Panc1 (cell line): ENCODE results near the gene GPATCH3. TPM values are rescaled to one million over a fixed set of nuclear protein-coding genes. Genes with fewer than 3 reads are reported as not detected.

Experiments
- ATAC-seq: fragments of 200-7000 bp; cut with Tn5 transposase; 2 replicates; pipeline ENCODE4 v1.9.1; 2020; ENCODE audit warnings: mild to moderate bottlenecking, moderate library complexity
- BruUV-seq: library from RNA; stranded (reverse); fragments of 400-500 nt; replicated peaks from 2 replicates; lab custom pipeline; 2021; lab: Mats Ljungman, UMichigan
- CTCF ChIA-PET: fragments of 300-600 bp; sonication (Branson Sonifier 250); formaldehyde crosslinking; loops from one replicate; lab custom pipeline; 2022; ENCODE audit warnings: antibody characterized with exemption; lab: Charles Lee
- POLR2A ChIA-PET: fragments of 300-600 bp; sonication (Branson Sonifier 250); formaldehyde crosslinking; loops from one replicate; lab custom pipeline; 2022; ENCODE audit warnings: antibody characterized with exemption; lab: Charles Lee
- DNase-seq: peaks from one replicate; pipeline ENCODE4 v3.0.0-alpha.2; 2010; ENCODE audit warnings: low read depth, low spot score
- H3K27ac ChIP-seq: 2 replicates; pipeline ENCODE4 v1.5.1; 2011; ENCODE audit warnings: mild to moderate bottlenecking, low read length, inconsistent platforms
- H3K27me3 ChIP-seq: fragments of 200-500 bp; sonication (Bioruptor generic); 2 replicates; pipeline ENCODE4 v1.6.0; 2014; ENCODE audit warnings: low read length, inconsistent platforms; ENCODE audit not compliant: control insufficient read depth, insufficient read depth
- H3K36me3 ChIP-seq: fragments of 200-500 bp; sonication (Bioruptor generic); 2 replicates; pipeline ENCODE4 v1.5.1; 2014; ENCODE audit warnings: inconsistent platforms, mild to moderate bottlenecking, low read length, moderate library complexity; ENCODE audit not compliant: control insufficient read depth, insufficient read depth
- H3K4me1 ChIP-seq: 2 replicates; pipeline ENCODE4 v1.5.1; 2011; ENCODE audit warnings: inconsistent platforms, mild to moderate bottlenecking, low read length, moderate library complexity; ENCODE audit not compliant: control insufficient read depth, insufficient read depth
- H3K4me3 ChIP-seq, 2 experiments: 2 replicates each; pipeline ENCODE4 v1.5.1; 2011 to 2012; ENCODE audit warnings: low read depth in 2 of 2, low read length in 2 of 2, mild to moderate bottlenecking in 2 of 2, inconsistent platforms in 1 of 2, moderate library complexity in 1 of 2
- H3K9me3 ChIP-seq: fragments of 200-500 bp; sonication (Bioruptor generic); 2 replicates; pipeline ENCODE4 v1.5.1; 2014; ENCODE audit warnings: low read depth, mild to moderate bottlenecking, inconsistent platforms, low read length, moderate library complexity; ENCODE audit not compliant: control insufficient read depth, insufficient read depth
- CTCF ChIP-seq: fragments of 450-650 bp; IDR thresholded peaks from 2 replicates; pipeline ENCODE4 v1.5.1; 2017; ENCODE audit warnings: mild to moderate bottlenecking
- POLR2AphosphoS5 ChIP-seq: IDR thresholded peaks from 2 replicates; pipeline ENCODE4 v1.6.1; 2012; ENCODE audit warnings: mild to moderate bottlenecking, low read depth, low read length, moderate library complexity
- SIN3A ChIP-seq: IDR thresholded peaks from 2 replicates; pipeline ENCODE4 v1.6.1; 2012; ENCODE audit warnings: low read depth, mild to moderate bottlenecking, low read length, moderate library complexity, borderline replicate concordance; ENCODE audit not compliant: insufficient read depth
- TCF7L2 ChIP-seq: IDR thresholded peaks from 2 replicates; pipeline ENCODE4 v1.6.1; 2011; ENCODE audit warnings: mild to moderate bottlenecking, low read depth, low read length, inconsistent platforms
- in situ Hi-C: cut with HindIII; loops from 2 replicates; pipeline ENCODE4 v1.10.0; 2016; ENCODE audit warnings: low sequenced_read_pairs, low pct_unique_long_range_greater_than_20kb
- intact Hi-C: fragments of 100-400 bp; cut with micrococcal nuclease; formaldehyde crosslinking; loops from one replicate; pipeline ENCODE4 v1.10.0; 2022; ENCODE audit not compliant: unreplicated experiment
- total RNA-seq: library from RNA; stranded (reverse); gene quantifications from one replicate; pipeline ENCODE4 v1.2.1, GENCODE V29; 2021; ENCODE audit not compliant: unreplicated experiment
- TF ChIP-seq, protein P1 (sequence below), 2 experiments: IDR thresholded peaks; 2 replicates each; pipeline ENCODE4 v1.6.1; 2011 to 2012; ENCODE audit warnings: low read depth in 2 of 2, control low read depth in 1 of 2, low read length in 1 of 2, mild to moderate bottlenecking in 1 of 2, moderate library complexity in 1 of 2; ENCODE audit not compliant: insufficient read depth in 1 of 2

Gene GPATCH3
- total RNA-seq, 1 experiment from 2014 or later: 29.7 TPM

GRCh38 chr1:26858160-26858559, 42.1 kb downstream of the GPATCH3 start:
- no peak for DNase-seq
- TF ChIP-seq TCF7L2 (no peak), POLR2AphosphoS5 (no peak), CTCF (no peak), SIN3A (no peak)
- TF ChIP-seq, protein P1, sequence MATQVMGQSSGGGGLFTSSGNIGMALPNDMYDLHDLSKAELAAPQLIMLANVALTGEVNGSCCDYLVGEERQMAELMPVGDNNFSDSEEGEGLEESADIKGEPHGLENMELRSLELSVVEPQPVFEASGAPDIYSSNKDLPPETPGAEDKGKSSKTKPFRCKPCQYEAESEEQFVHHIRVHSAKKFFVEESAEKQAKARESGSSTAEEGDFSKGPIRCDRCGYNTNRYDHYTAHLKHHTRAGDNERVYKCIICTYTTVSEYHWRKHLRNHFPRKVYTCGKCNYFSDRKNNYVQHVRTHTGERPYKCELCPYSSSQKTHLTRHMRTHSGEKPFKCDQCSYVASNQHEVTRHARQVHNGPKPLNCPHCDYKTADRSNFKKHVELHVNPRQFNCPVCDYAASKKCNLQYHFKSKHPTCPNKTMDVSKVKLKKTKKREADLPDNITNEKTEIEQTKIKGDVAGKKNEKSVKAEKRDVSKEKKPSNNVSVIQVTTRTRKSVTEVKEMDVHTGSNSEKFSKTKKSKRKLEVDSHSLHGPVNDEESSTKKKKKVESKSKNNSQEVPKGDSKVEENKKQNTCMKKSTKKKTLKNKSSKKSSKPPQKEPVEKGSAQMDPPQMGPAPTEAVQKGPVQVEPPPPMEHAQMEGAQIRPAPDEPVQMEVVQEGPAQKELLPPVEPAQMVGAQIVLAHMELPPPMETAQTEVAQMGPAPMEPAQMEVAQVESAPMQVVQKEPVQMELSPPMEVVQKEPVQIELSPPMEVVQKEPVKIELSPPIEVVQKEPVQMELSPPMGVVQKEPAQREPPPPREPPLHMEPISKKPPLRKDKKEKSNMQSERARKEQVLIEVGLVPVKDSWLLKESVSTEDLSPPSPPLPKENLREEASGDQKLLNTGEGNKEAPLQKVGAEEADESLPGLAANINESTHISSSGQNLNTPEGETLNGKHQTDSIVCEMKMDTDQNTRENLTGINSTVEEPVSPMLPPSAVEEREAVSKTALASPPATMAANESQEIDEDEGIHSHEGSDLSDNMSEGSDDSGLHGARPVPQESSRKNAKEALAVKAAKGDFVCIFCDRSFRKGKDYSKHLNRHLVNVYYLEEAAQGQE (IDR thresholded peaks at IDR 0.05; ENCODE audit: insufficient read depth in 1 of 2, low read depth in 2 of 2, low read length in 1 of 2): no peak
- no peak overlapping the region for H3K27ac ChIP-seq
- intact Hi-C loops: no loop called here
- ChIA-PET CTCF (interaction anchor here (0.5 to 0.8 kb wide), 2 partner anchors 17 to 263 kb away, joined by 3 read pairs; no protein-coding TSS in a partner anchor), POLR2A (no interaction called here)
- H3K36me3 ChIP-seq: no peaks in the 10 kb centered on the region; the same call in 1 of the 2 replicates
- peaks cover 18% of the 10 kb centered on the region for H3K4me1 ChIP-seq
- no peak for ATAC-seq
- no peaks in the 10 kb centered on the region for H3K27me3 ChIP-seq
- H3K4me3 ChIP-seq: no peak overlapping the region
- no peaks in the 10 kb centered on the region for H3K9me3 ChIP-seq
- in situ Hi-C loops: no loop called here
- no TSS peak for BruUV-seq

GRCh38 chr1:26857473-26858060, 42.7 kb downstream of the GPATCH3 start:
- intact Hi-C loops: no loop called here
- BruUV-seq: no TSS peak
- ATAC-seq (no peak), DNase-seq (no peak)
- H3K27me3 ChIP-seq: no peaks in the 10 kb centered on the region
- H3K4me3 ChIP-seq: no peak overlapping the region
- no peak overlapping the region for H3K27ac ChIP-seq
- ChIA-PET CTCF (interaction anchor here (0.5 to 0.8 kb wide), 2 partner anchors 17 to 263 kb away, joined by 3 read pairs; no protein-coding TSS in a partner anchor), POLR2A (interaction anchor here (0.8 kb wide), 1 partner anchor 25 kb away, joined by 3 read pairs; no protein-coding TSS in a partner anchor)
- TF ChIP-seq SIN3A (no peak), CTCF (no peak)
- H3K4me1 ChIP-seq: peaks cover 15% of the 10 kb centered on the region
- no peaks in the 10 kb centered on the region for H3K9me3 ChIP-seq
- in situ Hi-C loops: no loop called here
- no peaks in the 10 kb centered on the region for H3K36me3 ChIP-seq
